Caco-2 (cell line): ENCODE measurements around the gene VEPH1. TPM values are rescaled to one million over a fixed set of nuclear protein-coding genes. Genes with fewer than 3 reads are reported as not detected.

Source experiments
- BruUV-seq: library from RNA; stranded (reverse); fragments of 400-500 nt; replicated peaks from 2 replicates; lab custom pipeline; 2021; lab: Mats Ljungman, UMichigan
- CTCF ChIA-PET: fragments of 300-600 bp; sonication (Branson Sonifier 250); formaldehyde crosslinking; loops from one replicate; lab custom pipeline; 2022; ENCODE audit warnings: antibody characterized with exemption; lab: Charles Lee
- POLR2A ChIA-PET: fragments of 300-600 bp; sonication (Branson Sonifier 250); formaldehyde crosslinking; loops from one replicate; lab custom pipeline; 2022; ENCODE audit warnings: antibody characterized with exemption; lab: Charles Lee
- DNase-seq, 2 experiments: peaks; one replicate each; pipeline versions ENCODE4 v3.0.0 to v3.0.0-alpha.2; 2020 to 2022
- H3K27me3 ChIP-seq: replicated peaks from 2 replicates; pipeline ENCODE4 v1.6.0; 2011; ENCODE audit warnings: low read length; ENCODE audit not compliant: control insufficient read depth, insufficient read depth
- H3K36me3 ChIP-seq: 2 replicates; pipeline ENCODE4 v1.5.1; 2011; ENCODE audit warnings: low read length; ENCODE audit not compliant: control insufficient read depth, insufficient read depth
- H3K4me1 ChIP-seq: fragments of 250-450 bp; sonication (Bioruptor Pico); 2 replicates; pipeline ENCODE4 v1.5.1; 2020; ENCODE audit warnings: mild to moderate bottlenecking
- H3K4me3 ChIP-seq: 2 replicates; pipeline ENCODE4 v1.5.1; 2011; ENCODE audit warnings: low read depth, mild to moderate bottlenecking, control low read depth, low read length
- H3K9me3 ChIP-seq: fragments of 250-450 bp; sonication (Bioruptor Pico); 2 replicates; pipeline ENCODE4 v1.5.1; 2020; ENCODE audit warnings: mild to moderate bottlenecking, moderate library complexity
- H3K27ac Mint-ChIP-seq: one replicate; pipeline ENCODE4 v1.8.0; 2022; ENCODE audit warnings: mixed read lengths; ENCODE audit not compliant: unreplicated experiment
- H3K27me3 Mint-ChIP-seq: one replicate; pipeline ENCODE4 v1.8.0; 2022; ENCODE audit warnings: mixed read lengths; ENCODE audit not compliant: insufficient read depth, unreplicated experiment
- H3K36me3 Mint-ChIP-seq: one replicate; pipeline ENCODE4 v1.8.0; 2022; ENCODE audit warnings: mild to moderate bottlenecking, mixed read lengths; ENCODE audit not compliant: insufficient read depth, unreplicated experiment
- H3K4me1 Mint-ChIP-seq: one replicate; pipeline ENCODE4 v1.8.0; 2022; ENCODE audit warnings: low read depth, mixed read lengths; ENCODE audit not compliant: unreplicated experiment
- H3K4me3 Mint-ChIP-seq: one replicate; pipeline ENCODE4 v1.8.0; 2022; ENCODE audit warnings: mild to moderate bottlenecking, moderate library complexity, mixed read lengths; ENCODE audit not compliant: unreplicated experiment
- H3K9me3 Mint-ChIP-seq: one replicate; pipeline ENCODE4 v1.8.0; 2022; ENCODE audit warnings: mixed read lengths; ENCODE audit not compliant: unreplicated experiment
- CTCF ChIP-seq, 2 experiments: fragments of 200-600 bp in 1 of 2; IDR thresholded peaks; 1 replicate in 1 of 2; 2 replicates in 1 of 2; pipeline versions ENCODE4 v1.5.1 to v1.8.0; 2011 to 2022; ENCODE audit warnings: antibody characterized with exemption in 1 of 2, control low read depth in 1 of 2, inconsistent platforms in 1 of 2, low read depth in 1 of 2, low read length in 1 of 2, mild to moderate bottlenecking in 1 of 2, moderate library complexity in 1 of 2; ENCODE audit not compliant: insufficient read depth in 1 of 2, severe bottlenecking in 1 of 2, unreplicated experiment in 1 of 2
- intact Hi-C: fragments of 100-400 bp; cut with micrococcal nuclease; formaldehyde crosslinking; loops from one replicate; pipeline ENCODE4 v1.10.0; 2022; ENCODE audit not compliant: unreplicated experiment
- total RNA-seq: library from RNA; stranded (reverse); gene quantifications from 2 replicates; pipeline ENCODE4 v1.2.3, GENCODE V29; 2022

VEPH1 gene
- total RNA-seq, 1 experiment from 2014 or later, result 12.0 TPM

GRCh38 chr3:157311633-157312375 is 191.4 kb downstream of the VEPH1 start:
- Mint-ChIP-seq H3K36me3 (no peaks in the 10 kb centered on the region), H3K4me3 (no peak overlapping the region), H3K27ac (no peak overlapping the region), H3K9me3 (no peaks in the 10 kb centered on the region), H3K4me1 (no peaks in the 10 kb centered on the region), H3K27me3 (peaks cover 7% of the 10 kb centered on the region)
- Histone ChIP-seq H3K9me3 (no peaks in the 10 kb centered on the region), H3K27me3 (no peaks in the 10 kb centered on the region), H3K4me1 (no peaks in the 10 kb centered on the region), H3K36me3 (no peaks in the 10 kb centered on the region), H3K4me3 (no peak overlapping the region)
- no peak for TF ChIP-seq CTCF (IDR thresholded peaks at IDR 0.05; ENCODE audit: insufficient read depth in 1 of 2, low read depth in 1 of 2, low read length in 1 of 2, severe bottlenecking in 1 of 2, unreplicated experiment in 1 of 2)
- POLR2A ChIA-PET, result no interaction called here
- BruUV-seq, result no TSS peak
- CTCF ChIA-PET, result no interaction called here
- no peak for DNase-seq
- intact Hi-C loops, result no loop called here

GRCh38 chr3:157310329-157311052 is 192.7 kb downstream of the VEPH1 start:
- no peaks in the 10 kb centered on the region for H3K36me3 Mint-ChIP-seq
- H3K9me3 Mint-ChIP-seq, result no peaks in the 10 kb centered on the region
- H3K27me3 ChIP-seq, result no peaks in the 10 kb centered on the region
- no peak overlapping the region for H3K4me3 Mint-ChIP-seq
- no peaks in the 10 kb centered on the region for H3K9me3 ChIP-seq
- intact Hi-C loops, result no loop called here
- H3K36me3 ChIP-seq, result no peaks in the 10 kb centered on the region
- H3K4me1 ChIP-seq, result no peaks in the 10 kb centered on the region
- H3K4me3 ChIP-seq, result no peak overlapping the region
- no peak for TF ChIP-seq CTCF (IDR thresholded peaks at IDR 0.05; ENCODE audit: insufficient read depth in 1 of 2, low read depth in 1 of 2, low read length in 1 of 2, severe bottlenecking in 1 of 2, unreplicated experiment in 1 of 2)
- CTCF ChIA-PET, result no interaction called here
- POLR2A ChIA-PET, result no interaction called here
- no peak for DNase-seq
- peaks cover 5% of the 10 kb centered on the region for H3K27me3 Mint-ChIP-seq
- no TSS peak for BruUV-seq
- no peak overlapping the region for H3K27ac Mint-ChIP-seq
- H3K4me1 Mint-ChIP-seq, result no peaks in the 10 kb centered on the region

GRCh38 chr3:157306502-157306901 is 196.7 kb downstream of the VEPH1 start:
- H3K36me3 Mint-ChIP-seq, result no peaks in the 10 kb centered on the region
- DNase-seq, result no peak
- Histone ChIP-seq H3K27me3 (no peaks in the 10 kb centered on the region), H3K4me3 (no peak overlapping the region), H3K9me3 (no peaks in the 10 kb centered on the region), H3K36me3 (no peaks in the 10 kb centered on the region), H3K4me1 (no peaks in the 10 kb centered on the region)
- no peaks in the 10 kb centered on the region for H3K4me1 Mint-ChIP-seq
- intact Hi-C loops, result no loop called here
- no TSS peak for BruUV-seq
- H3K27me3 Mint-ChIP-seq, result peaks cover 7% of the 10 kb centered on the region
- POLR2A ChIA-PET, result no interaction called here
- no peak overlapping the region for H3K27ac Mint-ChIP-seq
- no peak for TF ChIP-seq CTCF (IDR thresholded peaks at IDR 0.05; ENCODE audit: insufficient read depth in 1 of 2, low read depth in 1 of 2, low read length in 1 of 2, severe bottlenecking in 1 of 2, unreplicated experiment in 1 of 2)
- no peaks in the 10 kb centered on the region for H3K9me3 Mint-ChIP-seq
- no peak overlapping the region for H3K4me3 Mint-ChIP-seq
- CTCF ChIA-PET, result no interaction called here
